Hippocampal formation (tissue), 2 donors: ENCODE data around the gene KCNMA1.

ENCODE experiments used
- DNase-seq, 2 donors: peaks; one replicate each; lab custom pipeline; 2025; lab: John Stamatoyannopoulos, UW

The KCNMA1 gene

DNA sequence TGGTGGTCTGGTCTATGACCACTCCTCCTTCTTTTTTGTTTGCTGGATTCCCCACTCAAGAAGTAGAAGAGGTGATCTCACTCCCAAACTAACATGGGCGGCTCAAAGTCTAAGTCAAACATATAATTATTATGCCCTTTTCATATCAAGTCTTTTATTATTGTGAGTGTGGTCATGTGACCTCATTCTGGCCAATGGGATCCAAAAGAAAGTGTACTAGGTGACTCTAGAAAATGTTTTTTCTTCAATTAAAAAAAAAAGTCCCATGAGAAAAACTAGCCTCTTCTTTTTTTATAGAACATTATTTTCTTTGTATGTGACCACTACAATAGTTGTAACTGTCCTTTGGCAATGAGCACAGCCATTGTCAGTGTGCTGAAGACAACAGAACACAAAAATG is 772.7 kb downstream of the KCNMA1 start:
- no peak for DNase-seq

GRCh38 chr10:76858721-76859120 is 778.9 kb downstream of the KCNMA1 start:
- DNase-seq, result no peak

GRCh38 chr10:76840802-76841201 is 796.8 kb downstream of the KCNMA1 start:
- no peak for DNase-seq

DNA sequence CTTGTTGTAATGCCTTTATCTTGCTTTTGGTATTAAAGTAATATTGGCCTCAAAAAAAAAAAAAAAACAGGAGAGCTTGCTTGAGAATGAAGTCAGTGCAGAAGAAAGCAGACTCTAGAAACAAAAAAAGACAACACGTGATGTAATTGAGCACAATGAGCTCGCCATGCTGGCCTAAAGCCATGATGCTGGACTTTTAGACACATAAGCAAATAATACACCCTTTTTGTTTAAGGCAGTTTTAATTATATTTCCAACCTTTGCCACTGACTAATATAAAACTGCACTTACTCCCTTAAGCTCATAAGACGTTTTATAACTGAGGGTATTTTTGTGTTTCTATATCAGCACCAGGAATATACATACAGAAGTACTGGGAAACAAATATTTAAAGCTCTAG is 798.3 kb downstream of the KCNMA1 start:
- DNase-seq, result no peak

GRCh38 chr10:76830218-76830617 is 807.4 kb downstream of the KCNMA1 start:
- DNase-seq, result peak in 1 of 2 donors; percentile 7

- DNase-seq, result no peak
These were observed 807.9 kb downstream of the KCNMA1 start for GRCh38 chr10:76829724-76830123.
